B cell (primary cell): ENCODE results near the gene HSD17B4.

Experiments
- CTCF ChIP-seq: fragments of 200-600 bp; IDR thresholded peaks from one replicate; pipeline ENCODE4 v1.8.0; 2022; ENCODE audit warnings: antibody characterized with exemption, mild to moderate bottlenecking
- EZH2 ChIP-seq: IDR thresholded peaks from 2 replicates; pipeline ENCODE4 v1.6.1; 2012; ENCODE audit warnings: borderline replicate concordance, low read depth, mild to moderate bottlenecking, moderate library complexity, low read length; ENCODE audit not compliant: insufficient read depth, poor library complexity, severe bottlenecking

DNA sequence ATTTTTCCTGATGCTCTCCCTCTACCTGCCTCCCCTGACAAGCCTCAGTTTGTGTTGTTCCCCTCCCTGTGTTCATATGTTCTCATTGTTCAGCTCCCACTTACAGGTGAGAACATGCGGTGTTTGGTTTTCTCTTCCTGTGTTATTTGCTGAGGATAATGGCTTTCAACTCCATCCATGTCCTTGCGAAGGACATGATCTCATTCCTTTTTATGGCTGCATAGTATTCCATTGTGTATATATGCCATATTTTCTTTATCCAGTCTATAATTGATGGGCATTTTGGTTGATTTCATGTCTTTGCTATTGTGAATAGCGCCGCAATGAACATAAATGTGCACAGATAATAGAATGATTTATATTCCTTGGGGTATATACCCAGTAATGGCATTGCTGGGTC is 99.5 kb downstream of the HSD17B4 start:
- TF ChIP-seq CTCF (no peak), EZH2 (no peak)
